Measurements from ENCODE around the gene HEMGN.

HEMGN gene

GRCh38 chr9:97975376-97975775, 37.4 kb upstream of the HEMGN start:
- H3K4me3 ChIP-seq (ENCODE audit: low read depth, low read length): no peak overlapping the region
- no peak for TF ChIP-seq CTCF (IDR thresholded peaks at IDR 0.05; ENCODE audit: low read depth, low read length)

GRCh38 chr9:97972753-97973152, 34.8 kb upstream of the HEMGN start:
- TF ChIP-seq CTCF (IDR thresholded peaks at IDR 0.05; ENCODE audit: low read depth, low read length): no peak
- no peak overlapping the region for H3K4me3 ChIP-seq (ENCODE audit: low read depth, low read length)

- no peak for TF ChIP-seq CTCF (IDR thresholded peaks at IDR 0.05; ENCODE audit: low read depth, low read length)
- no peak overlapping the region for H3K4me3 ChIP-seq (ENCODE audit: low read depth, low read length)
These were observed 32.2 kb upstream of the HEMGN start for GRCh38 chr9:97970165-97970564.

GRCh38 chr9:97969014-97969413, 31.0 kb upstream of the HEMGN start:
- H3K4me3 ChIP-seq (ENCODE audit: low read depth, low read length): no peak overlapping the region
- TF ChIP-seq CTCF (IDR thresholded peaks at IDR 0.05; ENCODE audit: low read depth, low read length): no peak

GRCh38 chr9:97966493-97966892, 28.5 kb upstream of the HEMGN start:
- TF ChIP-seq CTCF (IDR thresholded peaks at IDR 0.05; ENCODE audit: low read depth, low read length): no peak
- H3K4me3 ChIP-seq (ENCODE audit: low read depth, low read length): no peak overlapping the region

GRCh38 chr9:97964901-97965300, 26.9 kb upstream of the HEMGN start:
- no peak overlapping the region for H3K4me3 ChIP-seq (ENCODE audit: low read depth, low read length)
- no peak for TF ChIP-seq CTCF (IDR thresholded peaks at IDR 0.05; ENCODE audit: low read depth, low read length)

- H3K4me3 ChIP-seq (ENCODE audit: low read depth, low read length): no peak overlapping the region
- no peak for TF ChIP-seq CTCF (IDR thresholded peaks at IDR 0.05; ENCODE audit: low read depth, low read length)
These were observed 25.3 kb upstream of the HEMGN start for GRCh38 chr9:97963232-97963631.

Measured in WI38 (cell line).